ENCODE measurements around the gene STAT1.

DNA sequence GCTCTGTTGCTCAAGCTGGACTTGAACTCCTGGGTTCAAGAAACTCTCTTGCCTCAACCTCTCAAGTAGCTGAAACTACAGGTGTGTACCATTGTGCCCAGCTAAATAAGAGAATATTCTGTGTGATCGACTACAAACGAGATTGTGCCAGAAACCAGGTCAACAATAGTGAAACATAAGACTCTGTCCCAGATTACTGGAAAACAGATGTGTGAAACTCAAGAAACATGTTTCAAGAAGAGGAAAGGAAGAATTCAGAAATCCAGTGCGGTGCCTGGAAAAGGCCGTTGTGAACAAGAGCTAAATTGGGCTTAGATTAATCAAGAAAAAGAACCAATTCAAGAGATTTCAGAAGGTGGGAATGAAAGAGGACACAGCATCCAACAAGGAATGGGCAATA lies 23.4 kb upstream of the STAT1 start:
- TF ChIP-seq, protein P1, sequence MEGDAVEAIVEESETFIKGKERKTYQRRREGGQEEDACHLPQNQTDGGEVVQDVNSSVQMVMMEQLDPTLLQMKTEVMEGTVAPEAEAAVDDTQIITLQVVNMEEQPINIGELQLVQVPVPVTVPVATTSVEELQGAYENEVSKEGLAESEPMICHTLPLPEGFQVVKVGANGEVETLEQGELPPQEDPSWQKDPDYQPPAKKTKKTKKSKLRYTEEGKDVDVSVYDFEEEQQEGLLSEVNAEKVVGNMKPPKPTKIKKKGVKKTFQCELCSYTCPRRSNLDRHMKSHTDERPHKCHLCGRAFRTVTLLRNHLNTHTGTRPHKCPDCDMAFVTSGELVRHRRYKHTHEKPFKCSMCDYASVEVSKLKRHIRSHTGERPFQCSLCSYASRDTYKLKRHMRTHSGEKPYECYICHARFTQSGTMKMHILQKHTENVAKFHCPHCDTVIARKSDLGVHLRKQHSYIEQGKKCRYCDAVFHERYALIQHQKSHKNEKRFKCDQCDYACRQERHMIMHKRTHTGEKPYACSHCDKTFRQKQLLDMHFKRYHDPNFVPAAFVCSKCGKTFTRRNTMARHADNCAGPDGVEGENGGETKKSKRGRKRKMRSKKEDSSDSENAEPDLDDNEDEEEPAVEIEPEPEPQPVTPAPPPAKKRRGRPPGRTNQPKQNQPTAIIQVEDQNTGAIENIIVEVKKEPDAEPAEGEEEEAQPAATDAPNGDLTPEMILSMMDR (conservative IDR thresholded peaks at IDR 0.05 in 1 of 2, IDR thresholded peaks at IDR 0.05 in 1 of 2; ENCODE audit: low read depth in 1 of 2, low read length in 2 of 2) = no peak
- no peak for TF ChIP-seq EZH2 (IDR thresholded peaks at IDR 0.05; ENCODE audit: low read length, missing control alignments)
